HCT116 (cell line): Measurements from ENCODE around the gene ZNF74. TPM values are rescaled to one million over a fixed set of nuclear protein-coding genes. Genes with fewer than 3 reads are reported as not detected.

Experiments used
- ATAC-seq: fragments of 200-7000 bp; cut with Tn5 transposase; 2 replicates; pipeline ENCODE4 v1.9.1; 2020; ENCODE audit warnings: mild to moderate bottlenecking, moderate library complexity
- BruUV-seq: library from RNA; stranded (reverse); fragments of 400-500 nt; replicated peaks from 2 replicates; lab custom pipeline; 2021; lab: Mats Ljungman, UMichigan
- CTCF ChIA-PET: fragments of 300-600 bp; sonication (Branson Sonifier 250); formaldehyde crosslinking; loops from one replicate; lab custom pipeline; 2021; ENCODE audit warnings: antibody characterized with exemption; lab: Charles Lee
- POLR2A ChIA-PET: fragments of 300-600, 350-600 bp; sonication (Branson Sonifier 250); formaldehyde crosslinking; loops from one replicate; lab custom pipeline; 2021; ENCODE audit warnings: antibody characterized with exemption; lab: Charles Lee
- RAD21 ChIA-PET, 2 experiments: fragments of 300-600 bp; sonication (Branson Sonifier 250); formaldehyde crosslinking; loops; one replicate each; lab custom pipeline; 2023; ENCODE audit warnings: low total read pairs in 2 of 2; ENCODE audit not compliant: uncharacterized antibody in 2 of 2, unreplicated experiment in 2 of 2, low non-redundant PET in 1 of 2; lab: Charles Lee
- DNase-seq: peaks from one replicate; pipeline ENCODE4 v3.0.0-alpha.2; 2010; ENCODE audit warnings: low read depth, low spot score
- H2AFZ ChIP-seq: fragments of 200-600 bp; shearing (Covaris generic), sonication (generic); 2 replicates; pipeline ENCODE4 v1.6.1; 2017; ENCODE audit warnings: low read depth, mixed run types, mixed read lengths, antibody characterized with exemption, low read length; ENCODE audit not compliant: poor library complexity, severe bottlenecking
- H3K27ac ChIP-seq: 2 replicates; pipeline ENCODE4 v1.5.1; 2012; ENCODE audit warnings: low read depth, low read length
- H3K27me3 ChIP-seq: fragments of 200-600 bp; sonication (generic); 2 replicates; pipeline ENCODE4 v1.6.1; 2016; ENCODE audit warnings: mixed run types, low read length, mixed read lengths; ENCODE audit not compliant: insufficient read depth
- H3K36me3 ChIP-seq, 2 experiments: fragments of 200-500 bp in 1 of 2; fragments of 200-600 bp in 1 of 2; sonication (Bioruptor generic) in 1 of 2; sonication (generic) in 1 of 2; 2 replicates each; pipeline versions ENCODE4 v1.5.1 to v1.6.1; 2014 to 2016; ENCODE audit warnings: low read length in 2 of 2, inconsistent platforms in 1 of 2, mixed read lengths in 1 of 2, mixed run types in 1 of 2; ENCODE audit not compliant: insufficient read depth in 2 of 2, control insufficient read depth in 1 of 2
- H3K4me1 ChIP-seq, 2 experiments: fragments of 200-600 bp in 1 of 2; sonication (generic) in 1 of 2; 2 replicates each; pipeline versions ENCODE4 v1.5.1 to v1.6.1; 2012 to 2017; ENCODE audit warnings: low read length in 2 of 2, inconsistent platforms in 1 of 2, mild to moderate bottlenecking in 1 of 2, mixed read lengths in 1 of 2, mixed run types in 1 of 2, moderate library complexity in 1 of 2; ENCODE audit not compliant: insufficient read depth in 2 of 2, control insufficient read depth in 1 of 2
- H3K4me2 ChIP-seq: fragments of 200-600 bp; sonication (generic); 2 replicates; pipeline ENCODE4 v1.6.1; 2017; ENCODE audit warnings: mixed run types, low read length, mixed read lengths
- H3K4me3 ChIP-seq, 2 experiments: fragments of 200-600 bp in 1 of 2; sonication (generic) in 1 of 2; replicated peaks in 1 of 2; 2 replicates each; pipeline ENCODE4 v1.5.1; 2011 to 2016; ENCODE audit warnings: low read length in 2 of 2, control low read depth in 1 of 2, low read depth in 1 of 2, mild to moderate bottlenecking in 1 of 2, mixed read lengths in 1 of 2, mixed run types in 1 of 2
- H3K79me2 ChIP-seq: fragments of 200-600 bp; sonication (generic); 2 replicates; pipeline ENCODE4 v1.6.1; 2017; ENCODE audit warnings: mild to moderate bottlenecking, mixed run types, low read length, moderate library complexity, mixed read lengths; ENCODE audit not compliant: insufficient read depth
- H3K9ac ChIP-seq: fragments of 200-600 bp; sonication (generic); 2 replicates; pipeline ENCODE4 v1.6.1; 2016; ENCODE audit warnings: low read length, mixed read lengths
- H3K9me2 ChIP-seq: fragments of 200-600 bp; sonication (generic), shearing (Covaris generic); 2 replicates; pipeline ENCODE4 v1.6.1; 2017; ENCODE audit warnings: mixed run types, mild to moderate bottlenecking, moderate library complexity; ENCODE audit not compliant: insufficient read depth
- H3K9me3 ChIP-seq, 2 experiments: fragments of 200-500 bp in 1 of 2; fragments of 200-600 bp in 1 of 2; sonication (Bioruptor generic) in 1 of 2; sonication (generic) in 1 of 2; 2 replicates each; pipeline ENCODE4 v1.6.1; 2014 to 2017; ENCODE audit warnings: low read length in 2 of 2, mixed read lengths in 2 of 2, inconsistent platforms in 1 of 2, low read depth in 1 of 2, mild to moderate bottlenecking in 1 of 2, mixed run types in 1 of 2, moderate library complexity in 1 of 2; ENCODE audit not compliant: control insufficient read depth in 1 of 2, insufficient read depth in 1 of 2
- H4K20me1 ChIP-seq: fragments of 200-600 bp; sonication (generic), shearing (Covaris generic); 2 replicates; pipeline ENCODE4 v1.6.1; 2017; ENCODE audit warnings: mixed run types, mild to moderate bottlenecking, moderate library complexity; ENCODE audit not compliant: insufficient read depth
- CBX3 ChIP-seq: IDR thresholded peaks from 2 replicates; pipeline ENCODE4 v1.6.1; 2012; ENCODE audit warnings: low read depth
- EGR1 ChIP-seq: IDR thresholded peaks from 2 replicates; pipeline ENCODE4 v1.6.1; 2012; ENCODE audit warnings: low read depth
- EZH2phosphoT487 ChIP-seq: fragments of 200-600 bp; IDR thresholded peaks from 2 replicates; pipeline ENCODE4 v1.6.1; 2018; ENCODE audit warnings: antibody characterized with exemption, borderline replicate concordance
- JUND ChIP-seq: IDR thresholded peaks from 2 replicates; pipeline ENCODE4 v1.6.1; 2012
- POLR2A ChIP-seq: IDR thresholded peaks from 2 replicates; pipeline ENCODE4 v1.7.0; 2011; ENCODE audit warnings: borderline replicate concordance; ENCODE audit not compliant: insufficient read depth, insufficient read length; ENCODE audit errors: extremely low read depth
- POLR2AphosphoS5 ChIP-seq: IDR thresholded peaks from 2 replicates; pipeline ENCODE4 v1.6.1; 2011; ENCODE audit warnings: mild to moderate bottlenecking, low read depth, low read length, moderate library complexity
- RAD21 ChIP-seq: IDR thresholded peaks from 2 replicates; pipeline ENCODE4 v1.6.1; 2012; ENCODE audit warnings: low read depth, mild to moderate bottlenecking
- SIN3A ChIP-seq: IDR thresholded peaks from 2 replicates; pipeline ENCODE4 v1.6.1; 2012; ENCODE audit warnings: low read depth
- SP1 ChIP-seq: IDR thresholded peaks from 2 replicates; pipeline ENCODE4 v1.6.1; 2012; ENCODE audit warnings: low read depth
- SRF ChIP-seq: IDR thresholded peaks from 2 replicates; pipeline ENCODE4 v1.6.1; 2012; ENCODE audit warnings: low read depth
- ZFX ChIP-seq: fragments of 450-650 bp; IDR thresholded peaks from 2 replicates; pipeline ENCODE4 v1.6.1; 2017
- ZNF274 ChIP-seq: fragments of 200-500 bp; sonication (Bioruptor generic); IDR thresholded peaks from 2 replicates; pipeline ENCODE4 v1.6.1; 2014; ENCODE audit warnings: mild to moderate bottlenecking, low read depth, low read length, inconsistent platforms
- intact Hi-C: fragments of 100-400 bp; cut with micrococcal nuclease; formaldehyde crosslinking; loops from 2 replicates; pipeline ENCODE4 v1.10.0; 2022
- total RNA-seq: library from RNA; stranded (reverse); gene quantifications from one replicate; pipeline ENCODE4 v1.2.1, GENCODE V29; 2021; ENCODE audit not compliant: unreplicated experiment
- TF ChIP-seq, protein P1 (sequence below): IDR thresholded peaks from 2 replicates; pipeline ENCODE4 v1.6.1; 2012
- TF ChIP-seq, protein P2 (sequence below): IDR thresholded peaks from 2 replicates; pipeline ENCODE4 v1.6.1; 2012

ZNF74 gene
- total RNA-seq, 1 experiment from 2014 or later = 15.4 TPM

DNA sequence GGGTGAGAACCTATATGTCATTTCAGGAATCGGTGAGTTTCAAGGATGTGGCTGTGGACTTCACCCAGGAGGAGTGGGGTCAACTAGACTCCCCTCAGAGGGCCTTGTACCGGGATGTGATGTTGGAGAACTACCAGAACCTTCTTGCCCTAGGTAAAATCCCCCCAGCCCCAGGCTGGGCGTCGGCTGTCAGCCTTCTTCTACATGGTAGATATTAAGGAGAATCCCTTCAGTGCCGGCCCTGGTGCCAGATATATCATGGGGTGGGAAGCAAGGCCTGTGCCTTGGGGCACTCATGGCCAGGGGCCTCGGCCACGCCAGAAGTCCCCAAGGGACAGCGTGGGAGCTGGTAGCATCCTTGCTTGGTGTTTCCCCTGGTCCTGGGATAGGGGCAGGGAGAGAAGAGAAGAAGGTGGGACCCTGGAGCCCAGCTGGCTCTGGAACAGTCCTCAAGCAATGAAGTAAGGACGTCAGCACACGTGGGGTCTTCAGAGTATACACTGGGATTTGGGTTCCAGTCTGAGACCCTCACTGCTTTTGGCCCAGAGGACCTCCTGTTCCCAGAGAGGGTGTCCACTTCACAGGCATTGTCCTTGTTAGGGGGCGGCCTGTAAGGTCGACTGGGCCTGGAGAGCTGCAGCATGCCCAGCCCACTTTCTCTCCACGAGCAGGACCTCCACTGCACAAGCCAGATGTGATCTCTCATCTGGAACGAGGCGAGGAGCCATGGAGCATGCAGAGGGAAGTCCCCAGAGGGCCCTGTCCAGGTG, 6.8 kb downstream of the ZNF74 start:
- TF ChIP-seq ZFX (no peak), POLR2A (no peak), CBX3 (no peak), EGR1 (no peak), RAD21 (no peak), SIN3A (no peak), ZNF274 (no peak), JUND (no peak), SP1 (no peak), EZH2phosphoT487 (no peak), SRF (no peak), POLR2AphosphoS5 (no peak)
- TF ChIP-seq, protein P1, sequence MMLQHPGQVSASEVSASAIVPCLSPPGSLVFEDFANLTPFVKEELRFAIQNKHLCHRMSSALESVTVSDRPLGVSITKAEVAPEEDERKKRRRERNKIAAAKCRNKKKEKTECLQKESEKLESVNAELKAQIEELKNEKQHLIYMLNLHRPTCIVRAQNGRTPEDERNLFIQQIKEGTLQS = no peak
- TF ChIP-seq, protein P2, sequence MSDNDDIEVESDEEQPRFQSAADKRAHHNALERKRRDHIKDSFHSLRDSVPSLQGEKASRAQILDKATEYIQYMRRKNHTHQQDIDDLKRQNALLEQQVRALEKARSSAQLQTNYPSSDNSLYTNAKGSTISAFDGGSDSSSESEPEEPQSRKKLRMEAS = no peak
- CTCF ChIA-PET = no interaction called here
- peaks cover 0 to 3% of the 10 kb centered on the region in 2 experiments; a peak in 3 of 4 replicates for H3K36me3 ChIP-seq
- no TSS peak for BruUV-seq
- POLR2A ChIA-PET = no interaction called here
- intact Hi-C loops = no loop called here
- DNase-seq (no peak), ATAC-seq (no peak)
- no peaks in the 10 kb centered on the region for H4K20me1 ChIP-seq
- H3K27me3 ChIP-seq = no peaks in the 10 kb centered on the region
- H3K79me2 ChIP-seq = peaks cover 7% of the 10 kb centered on the region; the same call in 1 of the 2 replicates
- no peak overlapping the region for H3K9ac ChIP-seq
- no peaks in the 10 kb centered on the region for H3K9me2 ChIP-seq
- no peak overlapping the region for H3K4me3 ChIP-seq
- H3K27ac ChIP-seq = no peak overlapping the region
- no peak overlapping the region for H2AFZ ChIP-seq
- no peak overlapping the region for H3K4me2 ChIP-seq
- RAD21 ChIA-PET = no interaction called here
- H3K9me3 ChIP-seq = no peaks in the 10 kb centered on the region
- H3K4me1 ChIP-seq = no peaks in the 10 kb centered on the region
